Suppressor macrophage treated with lipopolysaccharide for 4 hours (primary cell): ENCODE data around the gene HTT-AS.

ENCODE experiments used
- DNase-seq: peaks from one replicate; pipeline ENCODE4 v3.0.0-alpha.2; 2020

The HTT-AS gene

GRCh38 chr4:3025881-3026280 is 48.5 kb downstream of the HTT-AS start:
- DNase-seq, result no peak

GRCh38 chr4:3022651-3023050 is 51.7 kb downstream of the HTT-AS start:
- DNase-seq, result no peak

- DNase-seq, result no peak
Observed at GRCh38 chr4:3022112-3022511, 52.2 kb downstream of the HTT-AS start.

GRCh38 chr4:3021627-3022026 is 52.7 kb downstream of the HTT-AS start:
- no peak for DNase-seq

- DNase-seq, result no peak
Observed at GRCh38 chr4:3021127-3021526, 53.2 kb downstream of the HTT-AS start.

GRCh38 chr4:3019145-3019846 is 55.0 kb downstream of the HTT-AS start:
- no peak for DNase-seq

- no peak for DNase-seq
Observed at GRCh38 chr4:3017504-3017903, 56.8 kb downstream of the HTT-AS start.

GRCh38 chr4:3016961-3017360 is 57.4 kb downstream of the HTT-AS start:
- no peak for DNase-seq

GRCh38 chr4:3013839-3014350 is 60.4 kb downstream of the HTT-AS start:
- DNase-seq, result no peak
